A673 (cell line): ENCODE results near the gene JAG1.

ENCODE experiments used
- EZH2 ChIP-seq: fragments of 200-600 bp; sonication (generic); IDR thresholded peaks from 2 replicates; pipeline ENCODE4 v1.6.1; 2017; ENCODE audit warnings: borderline replicate concordance, low read depth, mild to moderate bottlenecking, mixed read lengths, antibody characterized with exemption, low read length; ENCODE audit not compliant: poor library complexity, severe bottlenecking
- TF ChIP-seq, protein P1 (sequence below): fragments of 300-800, 200-600 bp; sonication (generic); conservative IDR thresholded peaks from 2 replicates; pipeline ENCODE4 v1.5.1; 2017; ENCODE audit warnings: low read depth, mild to moderate bottlenecking, antibody characterized with exemption, low read length, moderate library complexity, mixed read lengths

DNA sequence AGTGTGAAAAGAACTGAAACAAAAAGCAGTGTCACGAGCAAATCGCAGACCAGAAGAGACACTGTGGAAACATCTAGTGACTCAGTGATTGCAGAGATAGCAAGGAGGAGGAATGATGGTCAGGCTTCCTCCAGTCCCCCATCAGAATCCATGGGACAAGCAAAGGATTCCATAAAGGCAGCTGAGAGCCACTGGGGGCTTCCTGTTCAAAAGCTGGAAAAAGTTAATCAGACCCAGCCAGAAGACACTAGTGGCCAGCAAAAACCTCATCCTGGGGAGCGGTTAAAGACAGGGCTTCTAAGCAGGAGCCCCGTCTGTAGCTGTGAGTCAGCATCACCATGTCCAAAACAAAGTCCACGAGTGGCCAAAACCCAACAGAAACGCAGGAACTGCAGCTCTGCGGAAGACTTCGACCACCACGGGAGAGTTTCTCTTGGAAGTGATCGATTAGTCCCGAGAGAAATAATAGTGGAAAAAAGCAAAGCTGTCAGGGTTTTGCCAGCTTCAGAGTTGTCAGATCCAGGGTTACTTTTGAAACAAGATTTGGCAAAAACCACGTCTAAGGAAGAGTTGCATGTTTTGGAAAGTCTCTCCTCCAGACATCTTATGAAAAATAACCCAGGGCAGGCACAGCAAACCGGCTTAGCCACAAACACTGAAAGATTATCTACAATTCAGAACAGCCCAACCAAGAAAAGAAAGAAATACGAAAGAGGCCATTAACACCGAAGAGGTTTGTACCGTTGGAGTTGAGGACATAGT lies 51.0 kb downstream of the JAG1 start:
- no peak for TF ChIP-seq EZH2
- TF ChIP-seq, protein P1, sequence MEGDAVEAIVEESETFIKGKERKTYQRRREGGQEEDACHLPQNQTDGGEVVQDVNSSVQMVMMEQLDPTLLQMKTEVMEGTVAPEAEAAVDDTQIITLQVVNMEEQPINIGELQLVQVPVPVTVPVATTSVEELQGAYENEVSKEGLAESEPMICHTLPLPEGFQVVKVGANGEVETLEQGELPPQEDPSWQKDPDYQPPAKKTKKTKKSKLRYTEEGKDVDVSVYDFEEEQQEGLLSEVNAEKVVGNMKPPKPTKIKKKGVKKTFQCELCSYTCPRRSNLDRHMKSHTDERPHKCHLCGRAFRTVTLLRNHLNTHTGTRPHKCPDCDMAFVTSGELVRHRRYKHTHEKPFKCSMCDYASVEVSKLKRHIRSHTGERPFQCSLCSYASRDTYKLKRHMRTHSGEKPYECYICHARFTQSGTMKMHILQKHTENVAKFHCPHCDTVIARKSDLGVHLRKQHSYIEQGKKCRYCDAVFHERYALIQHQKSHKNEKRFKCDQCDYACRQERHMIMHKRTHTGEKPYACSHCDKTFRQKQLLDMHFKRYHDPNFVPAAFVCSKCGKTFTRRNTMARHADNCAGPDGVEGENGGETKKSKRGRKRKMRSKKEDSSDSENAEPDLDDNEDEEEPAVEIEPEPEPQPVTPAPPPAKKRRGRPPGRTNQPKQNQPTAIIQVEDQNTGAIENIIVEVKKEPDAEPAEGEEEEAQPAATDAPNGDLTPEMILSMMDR: no peak
